C4-2B (cell line): Measurements from ENCODE around the gene MVB12B.

Source experiments
- H3K27ac ChIP-seq: fragments of 450-650 bp; 2 replicates; pipeline ENCODE4 v1.5.1; 2017
- ZFX ChIP-seq: fragments of 450-650 bp; IDR thresholded peaks from 2 replicates; pipeline ENCODE4 v1.6.1; 2017
- TF ChIP-seq, protein P1 (sequence below): fragments of 450-650 bp; conservative IDR thresholded peaks from 2 replicates; pipeline ENCODE4 v1.5.1; 2017; ENCODE audit warnings: mild to moderate bottlenecking

Gene MVB12B

GRCh38 chr9:126454795-126455194, 128.2 kb downstream of the MVB12B start:
- TF ChIP-seq, protein P1, sequence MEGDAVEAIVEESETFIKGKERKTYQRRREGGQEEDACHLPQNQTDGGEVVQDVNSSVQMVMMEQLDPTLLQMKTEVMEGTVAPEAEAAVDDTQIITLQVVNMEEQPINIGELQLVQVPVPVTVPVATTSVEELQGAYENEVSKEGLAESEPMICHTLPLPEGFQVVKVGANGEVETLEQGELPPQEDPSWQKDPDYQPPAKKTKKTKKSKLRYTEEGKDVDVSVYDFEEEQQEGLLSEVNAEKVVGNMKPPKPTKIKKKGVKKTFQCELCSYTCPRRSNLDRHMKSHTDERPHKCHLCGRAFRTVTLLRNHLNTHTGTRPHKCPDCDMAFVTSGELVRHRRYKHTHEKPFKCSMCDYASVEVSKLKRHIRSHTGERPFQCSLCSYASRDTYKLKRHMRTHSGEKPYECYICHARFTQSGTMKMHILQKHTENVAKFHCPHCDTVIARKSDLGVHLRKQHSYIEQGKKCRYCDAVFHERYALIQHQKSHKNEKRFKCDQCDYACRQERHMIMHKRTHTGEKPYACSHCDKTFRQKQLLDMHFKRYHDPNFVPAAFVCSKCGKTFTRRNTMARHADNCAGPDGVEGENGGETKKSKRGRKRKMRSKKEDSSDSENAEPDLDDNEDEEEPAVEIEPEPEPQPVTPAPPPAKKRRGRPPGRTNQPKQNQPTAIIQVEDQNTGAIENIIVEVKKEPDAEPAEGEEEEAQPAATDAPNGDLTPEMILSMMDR: no peak
- no peak for TF ChIP-seq ZFX
- H3K27ac ChIP-seq: no peak overlapping the region

GRCh38 chr9:126456441-126457174, 130.0 kb downstream of the MVB12B start:
- TF ChIP-seq, protein P1: no peak
- no peak for TF ChIP-seq ZFX
- H3K27ac ChIP-seq: no peak overlapping the region

DNA sequence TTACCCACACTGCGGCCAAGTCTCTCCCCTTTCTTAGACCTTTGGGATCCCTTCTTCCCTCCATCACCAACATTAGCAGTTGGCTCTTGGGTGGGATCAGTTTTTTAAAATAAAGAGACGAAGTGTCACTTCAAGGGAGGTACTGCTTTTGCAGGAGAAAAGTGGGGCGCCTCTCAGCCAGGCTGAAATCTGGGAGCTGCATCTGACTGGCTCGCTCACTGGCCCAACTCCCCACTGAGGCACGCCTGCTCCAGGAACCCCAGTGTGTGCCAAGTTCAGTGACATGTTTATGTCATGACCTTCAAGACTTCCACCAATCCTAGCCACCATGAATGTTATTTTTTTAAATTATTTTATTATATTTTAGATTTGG, 130.5 kb downstream of the MVB12B start:
- TF ChIP-seq, protein P1: no peak
- no peak for TF ChIP-seq ZFX

DNA sequence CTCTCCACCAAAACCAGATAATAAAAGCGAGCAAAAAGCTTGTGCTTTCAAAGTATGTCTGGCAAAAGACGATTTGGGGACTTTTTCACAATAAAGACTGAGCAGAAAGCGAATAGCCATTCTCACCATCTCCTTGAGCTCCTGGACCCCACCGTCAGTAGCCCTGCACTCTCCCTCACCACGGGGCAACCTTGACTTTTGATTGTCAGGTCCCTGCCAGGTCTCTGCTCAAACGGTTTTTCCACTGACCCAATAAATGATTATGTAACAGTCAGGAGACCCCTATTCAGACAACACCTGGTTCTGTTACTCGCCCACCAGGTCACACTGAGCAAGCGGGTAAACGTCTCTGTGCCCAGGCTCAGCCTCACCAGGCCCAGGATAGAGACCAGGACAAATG, 131.3 kb downstream of the MVB12B start:
- H3K27ac ChIP-seq: no peak overlapping the region
- TF ChIP-seq, protein P1: no peak
- TF ChIP-seq ZFX: no peak

More for the DNA sequence above, 130.5 kb downstream of the MVB12B start:
- no peak overlapping the region for H3K27ac ChIP-seq

DNA sequence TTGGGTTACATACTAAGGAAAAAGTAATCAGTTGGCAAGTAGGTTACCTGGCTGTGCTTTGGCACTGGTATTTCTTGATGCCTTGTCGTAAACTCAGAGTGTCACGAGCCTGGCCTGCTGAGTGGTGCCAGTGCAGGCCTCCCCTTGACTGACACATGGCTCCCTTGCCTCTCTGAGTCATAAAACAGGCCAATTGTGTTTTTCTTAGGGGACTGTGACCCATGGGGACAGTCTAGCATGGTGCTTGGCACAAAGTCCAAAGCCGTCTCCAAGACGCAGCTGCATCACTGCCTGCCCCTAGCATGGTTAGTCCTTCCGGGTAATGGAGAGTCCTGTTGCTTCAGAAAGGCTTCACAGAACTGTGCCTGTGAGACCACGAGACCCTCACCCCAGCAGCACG, 132.5 kb downstream of the MVB12B start:
- H3K27ac ChIP-seq: no peak overlapping the region
- TF ChIP-seq, protein P1: no peak
- TF ChIP-seq ZFX: no peak

DNA sequence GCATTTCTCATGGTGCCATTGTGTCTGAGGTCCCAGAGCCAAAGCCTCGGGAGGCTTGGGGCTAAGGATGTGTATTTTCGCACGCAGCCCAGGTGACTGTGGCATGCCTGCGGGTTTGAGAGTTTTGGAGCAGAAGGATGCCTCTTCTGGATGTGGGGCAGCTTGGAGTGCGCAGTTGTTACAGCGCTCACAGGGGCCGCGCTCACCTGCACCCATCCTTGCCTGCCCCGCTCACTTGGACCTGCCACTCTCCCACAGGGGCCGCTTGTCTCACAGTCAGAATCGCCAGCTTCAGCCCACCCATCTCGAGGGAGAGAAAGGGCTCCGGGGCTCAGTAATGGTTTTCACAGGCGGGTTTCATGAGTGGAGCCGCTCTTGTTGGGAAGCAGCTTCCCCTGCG, 132.9 kb downstream of the MVB12B start:
- no peak overlapping the region for H3K27ac ChIP-seq
- no peak for TF ChIP-seq ZFX
- TF ChIP-seq, protein P1: no peak

- H3K27ac ChIP-seq: no peak overlapping the region
- TF ChIP-seq ZFX: no peak
- TF ChIP-seq, protein P1: no peak
These were observed 133.6 kb downstream of the MVB12B start for GRCh38 chr9:126459965-126460843.
